Retinal pigment epithelial cell (primary cell): ENCODE data around the gene FBXL22.

Source experiments
- DNase-seq: peaks from one replicate; pipeline ENCODE4 v3.0.0-alpha.2; 2010; ENCODE audit warnings: low read depth
- H3K4me3 ChIP-seq: 2 replicates; pipeline ENCODE4 v1.5.1; 2011; ENCODE audit warnings: mild to moderate bottlenecking, low read length, control low read depth, moderate library complexity
- TF ChIP-seq, protein P1 (sequence below): conservative IDR thresholded peaks from 2 replicates; pipeline ENCODE4 v1.5.1; 2011; ENCODE audit warnings: low read depth, low read length, control low read depth, inconsistent platforms

FBXL22 gene

DNA sequence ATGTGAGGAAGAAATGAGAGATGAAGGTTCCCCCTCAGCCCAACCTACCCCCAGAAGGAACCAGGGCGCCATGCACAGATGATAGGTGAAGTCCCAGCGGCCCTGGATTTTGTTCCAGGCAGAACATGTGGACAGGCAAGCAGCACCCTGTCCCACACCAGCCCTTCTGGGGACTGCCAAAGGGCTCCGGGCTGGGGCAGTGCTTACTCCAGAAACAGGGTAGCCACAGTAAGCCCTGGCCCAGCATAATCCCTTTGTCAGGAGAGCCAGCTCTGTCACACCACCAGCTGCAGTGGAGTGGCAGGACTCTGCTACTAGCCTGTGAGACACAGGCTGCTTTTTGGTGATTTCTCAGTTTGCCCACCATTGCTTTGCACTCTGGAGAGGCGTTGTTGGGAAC is 6.3 kb downstream of the FBXL22 start:
- H3K4me3 ChIP-seq, result no peak overlapping the region
- TF ChIP-seq, protein P1, sequence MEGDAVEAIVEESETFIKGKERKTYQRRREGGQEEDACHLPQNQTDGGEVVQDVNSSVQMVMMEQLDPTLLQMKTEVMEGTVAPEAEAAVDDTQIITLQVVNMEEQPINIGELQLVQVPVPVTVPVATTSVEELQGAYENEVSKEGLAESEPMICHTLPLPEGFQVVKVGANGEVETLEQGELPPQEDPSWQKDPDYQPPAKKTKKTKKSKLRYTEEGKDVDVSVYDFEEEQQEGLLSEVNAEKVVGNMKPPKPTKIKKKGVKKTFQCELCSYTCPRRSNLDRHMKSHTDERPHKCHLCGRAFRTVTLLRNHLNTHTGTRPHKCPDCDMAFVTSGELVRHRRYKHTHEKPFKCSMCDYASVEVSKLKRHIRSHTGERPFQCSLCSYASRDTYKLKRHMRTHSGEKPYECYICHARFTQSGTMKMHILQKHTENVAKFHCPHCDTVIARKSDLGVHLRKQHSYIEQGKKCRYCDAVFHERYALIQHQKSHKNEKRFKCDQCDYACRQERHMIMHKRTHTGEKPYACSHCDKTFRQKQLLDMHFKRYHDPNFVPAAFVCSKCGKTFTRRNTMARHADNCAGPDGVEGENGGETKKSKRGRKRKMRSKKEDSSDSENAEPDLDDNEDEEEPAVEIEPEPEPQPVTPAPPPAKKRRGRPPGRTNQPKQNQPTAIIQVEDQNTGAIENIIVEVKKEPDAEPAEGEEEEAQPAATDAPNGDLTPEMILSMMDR, result no peak
- DNase-seq, result no peak

DNA sequence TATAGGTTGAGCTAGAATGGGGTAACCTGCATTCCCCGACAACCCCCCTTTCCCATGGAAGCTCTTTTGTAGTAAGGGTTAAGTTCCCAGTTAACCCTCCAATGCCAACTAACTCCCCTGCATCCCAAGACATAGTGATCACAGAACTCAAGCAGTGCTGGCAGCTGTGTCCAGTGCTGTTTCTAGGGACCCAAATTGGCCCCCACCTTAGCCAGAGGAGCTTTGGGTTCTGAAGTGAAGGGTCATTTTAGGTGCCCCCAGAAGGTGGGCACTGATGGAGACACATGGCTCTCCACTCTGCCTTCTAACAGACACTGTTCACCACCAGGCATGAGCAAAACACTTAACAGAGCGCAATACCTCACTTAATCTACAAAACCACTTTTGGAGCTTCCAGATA is 7.1 kb downstream of the FBXL22 start:
- no peak for DNase-seq
- no peak overlapping the region for H3K4me3 ChIP-seq
- TF ChIP-seq, protein P1, result no peak

DNA sequence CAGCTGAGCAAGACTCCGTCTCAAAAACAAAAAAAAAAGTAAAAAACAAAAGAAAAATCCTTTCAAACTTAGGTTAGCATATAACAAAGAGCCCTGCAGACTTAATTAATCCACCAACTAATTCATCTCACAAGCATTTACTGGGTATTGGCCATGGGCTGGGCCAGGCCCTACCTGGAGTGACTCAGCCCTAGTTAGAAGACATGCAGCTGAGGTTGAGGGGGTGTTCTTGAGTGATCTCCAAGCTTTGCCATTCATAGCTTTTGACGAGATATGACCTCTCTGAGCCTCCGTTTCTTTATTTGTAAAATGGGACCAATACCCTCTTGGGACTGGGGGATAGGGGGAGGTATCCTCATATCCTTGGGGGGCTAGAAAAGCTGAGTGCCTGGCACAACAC is 7.8 kb downstream of the FBXL22 start:
- DNase-seq, result no peak
- TF ChIP-seq, protein P1, result no peak
- no peak overlapping the region for H3K4me3 ChIP-seq

DNA sequence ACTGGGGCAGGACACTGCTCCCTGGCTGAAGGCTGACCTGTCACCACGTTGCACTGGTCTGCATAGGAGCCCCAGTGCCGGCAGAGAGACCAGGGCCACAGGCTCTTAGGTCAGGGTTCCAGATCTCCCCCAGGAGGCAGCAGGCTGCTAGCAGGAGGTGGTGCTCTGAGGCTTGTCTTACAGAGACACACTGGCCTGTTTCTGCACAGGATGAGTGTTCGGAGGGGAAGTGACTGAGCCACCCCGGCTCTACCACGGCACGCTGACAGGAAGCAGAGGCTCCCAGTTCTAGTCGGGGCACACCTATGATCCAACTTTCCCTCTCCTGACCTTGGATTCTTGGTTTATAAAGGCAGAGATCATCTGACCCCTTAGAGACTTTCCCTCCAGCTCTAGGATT is 8.6 kb downstream of the FBXL22 start:
- DNase-seq, result no peak
- TF ChIP-seq, protein P1, result no peak
- no peak overlapping the region for H3K4me3 ChIP-seq

DNA sequence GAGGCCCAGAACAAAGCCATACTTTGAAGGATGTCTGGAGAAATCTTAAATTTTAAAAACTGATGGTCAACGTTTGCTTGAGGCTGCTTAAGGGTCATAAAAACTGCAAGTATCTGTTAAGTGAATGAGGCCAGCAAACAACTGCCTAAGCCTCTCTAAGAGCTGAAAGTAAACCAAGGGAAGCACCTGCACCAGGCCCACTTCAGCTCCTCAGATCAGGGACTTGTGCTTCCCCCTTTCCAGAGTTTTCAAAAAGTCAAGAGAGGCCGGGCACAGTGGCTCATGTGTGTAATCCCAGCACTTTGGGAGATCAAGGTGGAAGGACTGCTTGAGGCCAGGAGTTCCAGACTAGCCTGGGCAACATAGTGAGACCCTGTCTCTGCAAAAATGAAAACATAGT is 9.1 kb downstream of the FBXL22 start:
- TF ChIP-seq, protein P1, result no peak
- H3K4me3 ChIP-seq, result no peak overlapping the region
- no peak for DNase-seq

DNA sequence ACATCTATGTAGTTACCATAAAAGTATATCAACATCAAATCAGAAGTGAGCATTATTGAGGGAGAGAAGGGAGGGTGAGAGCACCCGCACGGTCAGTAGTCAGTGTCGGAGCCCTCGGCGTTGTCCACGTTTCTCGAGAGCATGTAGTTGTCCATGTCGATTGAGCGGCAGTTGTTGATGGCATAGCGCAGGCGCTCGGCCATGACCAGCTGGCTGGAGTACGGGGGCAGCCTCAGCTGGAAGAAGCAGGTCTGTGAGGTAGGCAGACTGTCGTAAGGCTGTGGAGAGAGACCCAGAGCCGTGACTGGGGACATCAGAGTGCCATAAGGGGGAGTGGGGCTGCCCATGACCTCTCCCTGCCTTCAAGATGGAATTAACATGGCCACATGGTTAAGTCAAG is 11.8 kb downstream of the FBXL22 start:
- TF ChIP-seq, protein P1, result no peak
- DNase-seq, result no peak

DNA sequence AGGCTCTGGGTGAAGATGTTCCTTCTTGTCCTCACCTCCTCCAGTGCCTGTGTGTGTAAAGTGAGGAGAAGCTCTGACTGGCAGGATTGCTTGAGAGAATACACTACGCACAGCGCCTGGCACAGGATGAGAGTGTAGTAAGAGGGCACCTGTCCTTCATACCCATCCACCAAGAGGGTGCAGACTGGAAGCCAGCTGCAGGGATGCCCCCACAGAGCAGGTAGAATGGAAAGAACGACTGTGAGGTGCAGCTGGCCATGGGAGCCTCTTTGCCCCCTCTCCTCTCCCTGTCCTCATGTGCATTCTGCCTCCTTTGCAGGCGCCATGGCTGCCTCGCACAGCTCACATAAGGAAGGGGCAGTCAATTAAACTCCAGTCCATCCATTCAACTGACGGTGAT is 12.3 kb downstream of the FBXL22 start:
- DNase-seq, result no peak
- TF ChIP-seq, protein P1, result no peak
- no peak overlapping the region for H3K4me3 ChIP-seq

More for the DNA sequence above, 11.8 kb downstream of the FBXL22 start:
- no peak overlapping the region for H3K4me3 ChIP-seq
